ENCODE data around the gene ENTPD6. TPM values are rescaled to one million over a fixed set of nuclear protein-coding genes. Genes with fewer than 3 reads are reported as not detected.

The ENTPD6 gene
- total and polyA plus RNA-seq, 2 of the 4 experiments (the other 2 are of a cell fraction): 61.1 to 98.6 TPM

DNA sequence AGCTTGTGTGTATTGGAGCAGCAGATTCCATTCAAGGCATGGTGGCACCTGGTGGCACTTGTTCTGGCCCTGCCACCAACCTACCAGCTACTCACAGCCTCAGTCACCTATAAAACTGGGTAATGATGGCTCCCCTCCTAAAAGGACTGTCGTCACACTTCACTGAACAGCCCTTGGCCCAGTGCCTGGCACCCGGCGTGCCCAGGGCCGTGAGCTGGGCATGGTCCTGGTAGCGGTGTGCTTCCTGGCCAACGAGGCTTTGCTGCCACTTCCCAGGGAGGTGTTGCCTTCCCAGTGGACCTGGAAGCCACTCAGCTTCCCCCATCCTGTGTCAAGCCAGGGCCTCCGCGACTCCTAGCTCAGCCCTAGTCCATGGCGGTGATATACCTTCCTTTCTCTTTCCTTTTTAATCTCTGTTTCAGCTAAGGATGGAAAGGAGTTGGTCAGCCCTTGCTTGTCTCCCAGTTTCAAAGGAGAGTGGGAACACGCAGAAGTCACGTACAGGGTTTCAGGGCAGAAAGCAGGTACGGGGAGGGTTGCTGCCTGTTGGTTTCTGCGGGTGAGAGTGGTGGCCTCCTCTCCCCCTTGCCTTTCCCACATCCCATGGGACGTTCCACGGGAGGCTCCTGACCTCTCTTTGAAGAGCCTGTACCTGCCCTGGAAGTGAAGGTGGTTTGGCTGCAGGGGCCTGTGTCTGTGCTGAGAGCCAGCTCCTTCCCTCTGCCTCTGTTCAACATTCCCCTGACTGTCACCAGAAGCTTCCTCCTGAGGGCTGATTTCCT, 25.5 kb downstream of the ENTPD6 start:
- no peak overlapping the region for H2BK5ac ChIP-seq (ENCODE audit: low read depth, low read length, poor library complexity, severe bottlenecking)
- H3K14ac ChIP-seq (replicated peaks; ENCODE audit: low read depth, low read length): no peak overlapping the region
- no peaks in the 10 kb centered on the region for H4K20me1 ChIP-seq (ENCODE audit: insufficient read depth, low read length)
- H4K8ac ChIP-seq (ENCODE audit: low read depth in 2 of 2, low read length in 2 of 2): no peak overlapping the region
- no peak overlapping the region for H3K4ac ChIP-seq (ENCODE audit: low read depth, low read length)
- no peak overlapping the region for H3K18ac ChIP-seq (ENCODE audit: low read depth, low read length)
- H3K9ac ChIP-seq (ENCODE audit: low read depth, low read length): no peak overlapping the region
- BruUV-seq (replicated peaks): no TSS peak
- H2AK5ac ChIP-seq (ENCODE audit: low read depth, low read length): no peak overlapping the region
- no peak overlapping the region for H2BK20ac ChIP-seq (ENCODE audit: low read depth, low read length)
- H3K27ac ChIP-seq (ENCODE audit: insufficient read depth, low read length): no peak overlapping the region
- H2AK9ac ChIP-seq (replicated peaks; ENCODE audit: low read depth, low read length, poor library complexity): no peak overlapping the region
- peaks cover 8% of the 10 kb centered on the region for H3K4me1 ChIP-seq (ENCODE audit: control insufficient read depth, insufficient read depth, low read length)
- no peak overlapping the region for H3K56ac ChIP-seq (ENCODE audit: extremely low read depth, insufficient read depth, low read length)
- peaks cover 0 to 9% of the 10 kb centered on the region in 2 experiments; a peak in 2 of 4 replicates for H3K79me1 ChIP-seq (ENCODE audit: low read depth in 1 of 2, low read length in 2 of 2)
- no peak overlapping the region for H3K23ac ChIP-seq (ENCODE audit: low read depth, low read length)
- DNase-seq: no peak
- H3K9me3 ChIP-seq (ENCODE audit: control insufficient read depth, insufficient read depth, low read length): no peaks in the 10 kb centered on the region
- dilution Hi-C loops (cut with HindIII; ENCODE audit: low sequenced_read_pairs, unreplicated experiment) (no loop called here), in situ Hi-C loops (cut with MboI; ENCODE audit: low sequenced_read_pairs) (no loop called here), intact Hi-C loops (cut with micrococcal nuclease) (no loop called here)
- no peaks in the 10 kb centered on the region for H3K27me3 ChIP-seq (ENCODE audit: control insufficient read depth, insufficient read depth, low read length)
- no peak for ATAC-seq (ENCODE audit: low read depth)
- no peak overlapping the region for H4K5ac ChIP-seq (ENCODE audit: low read depth, low read length)
- H2BK15ac ChIP-seq (ENCODE audit: low read depth, low read length): no peak overlapping the region
- H3K36me3 ChIP-seq (ENCODE audit: control insufficient read depth, insufficient read depth, low read length): peaks cover 21% of the 10 kb centered on the region
- no peak overlapping the region for H3K4me2 ChIP-seq (ENCODE audit: low read depth, low read length)
- ChIA-PET POLR2A (ENCODE audit: unreplicated experiment) (no interaction called here), CTCF (interaction anchor here (0.6 to 1.6 kb wide), 2 partner anchors 13 to 172 kb away, joined by 4 read pairs; no protein-coding TSS in a partner anchor)
- no peak overlapping the region for H2AFZ ChIP-seq (replicated peaks; ENCODE audit: low read length, poor library complexity)
- no peak overlapping the region for H3K4me3 ChIP-seq (ENCODE audit: insufficient read depth, low read depth, low read length)
- no peak overlapping the region for H2BK120ac ChIP-seq (ENCODE audit: low read depth, low read length)
- WGBS, 2 experiments (ENCODE audit: extremely low coverage in 2 of 2, insufficient read length in 1 of 2): no CpG with 5 or more reads among the region's 15 CpGs
- no peak overlapping the region for H4K91ac ChIP-seq (ENCODE audit: insufficient read depth, low read depth, low read length)
- TF ChIP-seq CHD1 (IDR thresholded peaks at IDR 0.05; ENCODE audit: low read depth, low read length): no peak
- no peak for TF ChIP-seq SMC3 (IDR thresholded peaks at IDR 0.05; ENCODE audit: low read depth, low read length)
- no peak for TF ChIP-seq MAZ (IDR thresholded peaks at IDR 0.05; ENCODE audit: borderline replicate concordance, low read depth, low read length)
- no peak for TF ChIP-seq MAFK (IDR thresholded peaks at IDR 0.05; ENCODE audit: low read depth, low read length)
- TF ChIP-seq NFE2L2 (IDR thresholded peaks at IDR 0.05; ENCODE audit: low read depth, low read length): no peak
- TF ChIP-seq, protein P1, sequence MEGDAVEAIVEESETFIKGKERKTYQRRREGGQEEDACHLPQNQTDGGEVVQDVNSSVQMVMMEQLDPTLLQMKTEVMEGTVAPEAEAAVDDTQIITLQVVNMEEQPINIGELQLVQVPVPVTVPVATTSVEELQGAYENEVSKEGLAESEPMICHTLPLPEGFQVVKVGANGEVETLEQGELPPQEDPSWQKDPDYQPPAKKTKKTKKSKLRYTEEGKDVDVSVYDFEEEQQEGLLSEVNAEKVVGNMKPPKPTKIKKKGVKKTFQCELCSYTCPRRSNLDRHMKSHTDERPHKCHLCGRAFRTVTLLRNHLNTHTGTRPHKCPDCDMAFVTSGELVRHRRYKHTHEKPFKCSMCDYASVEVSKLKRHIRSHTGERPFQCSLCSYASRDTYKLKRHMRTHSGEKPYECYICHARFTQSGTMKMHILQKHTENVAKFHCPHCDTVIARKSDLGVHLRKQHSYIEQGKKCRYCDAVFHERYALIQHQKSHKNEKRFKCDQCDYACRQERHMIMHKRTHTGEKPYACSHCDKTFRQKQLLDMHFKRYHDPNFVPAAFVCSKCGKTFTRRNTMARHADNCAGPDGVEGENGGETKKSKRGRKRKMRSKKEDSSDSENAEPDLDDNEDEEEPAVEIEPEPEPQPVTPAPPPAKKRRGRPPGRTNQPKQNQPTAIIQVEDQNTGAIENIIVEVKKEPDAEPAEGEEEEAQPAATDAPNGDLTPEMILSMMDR (conservative IDR thresholded peaks at IDR 0.05; ENCODE audit: low read depth, low read length): no peak
- TF ChIP-seq RFX5 (IDR thresholded peaks at IDR 0.05; ENCODE audit: low read depth, low read length): no peak
- peaks cover 10% of the 10 kb centered on the region for H3K9me1 ChIP-seq (ENCODE audit: insufficient read depth, low read length)

All from IMR-90 (cell line).